Measurements from ENCODE around the gene MFAP3L.
"Not testable (repeated sequence)": the region's sequence is repeated elsewhere in the genome, so short reads cannot be mapped to it uniquely, and the experiment has no call there.

Gene MFAP3L

DNA sequence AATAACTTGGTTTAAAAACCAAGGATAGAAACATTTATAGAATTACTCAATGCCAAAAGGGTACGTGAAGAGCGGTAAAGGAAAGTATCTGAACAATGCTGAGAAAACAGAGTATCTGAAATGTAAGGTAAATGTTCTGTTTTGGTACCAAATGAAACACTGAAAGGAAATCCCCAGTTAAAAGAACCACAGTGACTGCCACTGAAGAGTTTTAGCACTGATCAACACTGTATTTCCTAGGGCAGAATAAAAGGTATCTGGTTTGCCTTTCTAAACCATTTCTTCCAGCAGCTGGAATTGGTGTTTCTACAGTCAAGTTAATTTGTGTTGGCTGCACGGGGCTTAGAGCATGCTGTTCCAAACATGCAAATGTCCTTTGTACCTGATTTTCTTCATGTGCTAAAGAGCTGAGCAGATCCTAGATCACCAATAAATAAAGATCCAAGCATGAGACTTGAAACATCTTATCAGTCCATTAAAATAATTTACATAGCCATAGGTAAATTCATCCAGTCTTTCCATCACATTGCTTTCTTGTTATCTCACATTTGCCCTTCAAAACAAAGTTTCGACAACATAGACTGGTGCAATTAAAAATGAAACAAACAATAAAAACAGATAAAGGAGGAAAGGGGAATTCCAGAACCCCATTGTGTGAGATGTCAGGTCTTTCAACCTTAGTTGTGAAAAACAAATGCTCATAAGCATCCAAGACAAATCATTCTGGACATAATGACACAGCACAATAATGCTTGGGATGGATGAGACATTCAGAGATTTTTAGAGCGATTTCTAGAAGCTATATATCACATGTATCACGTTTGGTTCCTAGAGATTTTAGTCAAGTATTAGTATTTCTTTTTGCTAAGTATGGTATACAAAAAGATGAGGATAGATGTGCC lies 38.6 kb downstream of the MFAP3L start:
- no peak for DNase-seq (ENCODE audit: low read depth, low spot score)

DNA sequence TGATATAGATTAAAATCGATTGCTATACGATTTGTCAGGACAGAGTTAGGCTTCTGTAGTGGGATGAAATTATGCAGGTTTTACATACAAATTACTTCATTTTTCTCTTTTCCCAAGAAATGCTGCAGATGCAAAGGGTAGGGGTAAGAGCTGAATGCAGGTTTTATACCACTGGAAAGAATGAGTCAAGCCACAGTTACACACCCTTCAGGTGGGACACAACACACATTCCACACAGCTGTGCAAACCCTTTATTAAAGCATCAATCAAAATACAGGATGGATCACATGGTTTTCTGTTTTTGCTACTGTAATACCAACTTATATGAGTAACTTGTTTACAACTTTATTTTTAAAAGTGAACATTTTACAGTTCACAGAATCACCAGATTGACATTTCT lies 39.8 kb downstream of the MFAP3L start:
- DNase-seq (ENCODE audit: low read depth, low spot score): no peak

DNA sequence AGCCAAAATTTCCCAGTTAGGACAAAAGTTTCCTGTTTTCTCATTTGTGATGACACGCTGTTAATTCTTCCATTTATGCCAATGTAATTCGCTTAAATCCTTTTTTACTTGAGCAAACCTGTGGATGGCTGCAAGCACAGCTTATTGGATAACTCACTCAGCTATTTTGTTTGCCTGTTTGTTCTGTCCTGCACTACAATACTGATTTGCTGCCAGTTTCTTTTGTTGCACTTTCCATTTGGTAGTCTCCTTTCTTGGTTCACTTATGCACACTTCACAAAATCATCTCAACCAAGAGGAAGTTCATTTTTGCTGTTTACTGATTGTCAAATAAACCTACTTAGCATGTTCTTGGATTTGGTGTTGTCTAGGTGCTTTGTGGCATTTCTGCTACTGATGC lies 40.3 kb downstream of the MFAP3L start:
- DNase-seq (ENCODE audit: low read depth, low spot score): no peak

DNA sequence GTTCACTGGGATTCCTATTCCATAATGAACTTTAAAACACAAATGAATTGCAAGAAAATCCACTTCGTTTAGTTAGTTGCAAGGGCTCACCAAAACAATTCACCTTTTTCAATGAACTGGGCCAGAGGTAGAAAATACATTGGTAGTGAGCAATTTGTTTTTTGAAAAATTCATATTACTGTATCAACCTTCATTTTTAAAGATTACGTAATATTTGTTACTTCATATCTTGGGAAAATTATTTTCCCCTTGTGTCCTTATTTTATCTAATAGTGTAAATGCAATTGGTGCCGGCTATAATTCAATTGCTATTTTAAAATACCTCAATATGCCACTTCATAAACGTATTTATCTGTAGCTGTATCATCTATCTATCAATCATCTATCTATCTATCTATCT lies 41.5 kb downstream of the MFAP3L start:
- no peak for DNase-seq (ENCODE audit: low read depth, low spot score)

DNA sequence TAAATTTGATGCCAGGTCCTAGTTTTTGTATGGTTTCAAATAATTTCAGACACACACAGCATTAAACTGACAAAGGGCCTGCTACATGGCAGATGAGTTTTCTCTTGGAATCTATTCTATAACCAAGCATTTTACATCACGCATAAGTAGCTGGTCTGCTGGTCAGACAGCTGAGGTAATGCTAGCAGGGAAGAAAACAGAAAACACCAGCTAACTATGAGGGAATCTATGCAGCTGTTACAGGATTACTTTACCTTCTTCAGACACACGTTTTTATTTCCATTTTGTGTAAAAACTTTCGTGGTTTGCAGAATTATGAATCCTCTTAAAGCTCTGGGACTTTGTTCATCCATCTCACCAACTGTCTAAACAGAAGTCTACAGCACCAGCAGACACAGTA lies 42.0 kb downstream of the MFAP3L start:
- no peak for DNase-seq (ENCODE audit: low read depth, low spot score)

DNA sequence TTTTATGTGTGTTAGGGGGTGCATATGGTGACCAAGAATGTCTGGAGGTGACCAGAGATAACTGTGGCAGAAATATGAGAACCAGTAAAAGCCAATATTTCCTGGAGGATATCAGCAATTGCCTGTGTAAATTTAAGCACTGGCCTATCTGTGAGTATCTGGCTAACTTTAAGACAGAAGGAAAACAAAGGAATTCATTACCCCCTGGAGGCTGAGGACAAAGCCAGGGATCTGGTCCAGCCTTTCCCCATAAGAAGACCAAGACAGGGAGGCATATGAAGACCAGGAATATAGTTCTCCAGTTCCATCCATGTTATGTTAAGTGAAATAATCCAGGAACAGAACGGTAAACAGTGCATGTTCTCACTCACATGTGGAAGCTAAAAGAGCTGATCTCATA lies 49.2 kb downstream of the MFAP3L start:
- no peak for DNase-seq (ENCODE audit: low read depth, low spot score)

DNA sequence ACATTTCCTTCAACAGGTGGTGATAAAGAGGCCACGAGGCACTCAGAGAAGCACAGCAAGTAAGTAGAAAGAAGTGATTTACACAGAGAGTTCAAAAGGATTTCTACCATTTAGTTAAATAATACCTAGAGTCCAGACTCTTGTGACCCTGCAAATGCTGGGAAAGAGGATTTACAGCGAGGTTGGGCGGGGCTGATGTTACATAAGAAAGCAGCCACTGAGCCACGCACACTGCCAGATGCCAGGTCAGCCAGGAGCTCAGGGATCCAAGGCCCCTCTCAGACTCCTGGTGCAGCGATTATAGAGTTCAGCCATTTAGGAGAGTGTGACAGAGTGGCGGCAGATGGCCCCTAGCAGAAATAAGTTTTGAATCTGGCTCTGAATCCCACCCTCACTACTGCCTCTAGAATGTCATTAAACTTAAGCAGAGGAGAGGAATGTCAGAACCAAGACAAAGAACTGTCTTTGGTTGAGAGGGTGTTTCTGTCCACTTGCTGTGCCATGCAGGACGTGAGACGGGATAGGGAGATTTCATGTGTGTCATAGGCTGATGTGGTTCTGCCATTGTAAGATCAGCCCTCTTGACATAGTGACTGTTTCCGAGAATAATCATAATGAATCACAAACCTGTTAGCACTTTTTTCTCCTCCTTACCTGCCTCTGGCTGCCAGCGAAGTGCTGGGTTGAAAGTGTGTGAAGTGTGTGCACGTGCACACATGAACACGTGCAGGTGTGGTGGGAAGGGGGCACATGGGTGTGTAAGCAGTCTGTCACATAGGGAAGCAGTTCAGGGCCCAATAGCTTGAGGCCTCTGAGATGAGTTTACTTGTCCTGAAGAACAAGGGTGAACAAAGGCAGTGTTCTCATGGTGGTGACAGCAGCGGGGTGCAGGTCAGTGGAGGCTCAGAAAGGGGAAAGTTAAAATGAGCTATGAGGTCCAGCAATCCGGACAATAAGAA lies 50.1 kb downstream of the MFAP3L start:
- no peak for DNase-seq (ENCODE audit: low read depth, low spot score)

DNA sequence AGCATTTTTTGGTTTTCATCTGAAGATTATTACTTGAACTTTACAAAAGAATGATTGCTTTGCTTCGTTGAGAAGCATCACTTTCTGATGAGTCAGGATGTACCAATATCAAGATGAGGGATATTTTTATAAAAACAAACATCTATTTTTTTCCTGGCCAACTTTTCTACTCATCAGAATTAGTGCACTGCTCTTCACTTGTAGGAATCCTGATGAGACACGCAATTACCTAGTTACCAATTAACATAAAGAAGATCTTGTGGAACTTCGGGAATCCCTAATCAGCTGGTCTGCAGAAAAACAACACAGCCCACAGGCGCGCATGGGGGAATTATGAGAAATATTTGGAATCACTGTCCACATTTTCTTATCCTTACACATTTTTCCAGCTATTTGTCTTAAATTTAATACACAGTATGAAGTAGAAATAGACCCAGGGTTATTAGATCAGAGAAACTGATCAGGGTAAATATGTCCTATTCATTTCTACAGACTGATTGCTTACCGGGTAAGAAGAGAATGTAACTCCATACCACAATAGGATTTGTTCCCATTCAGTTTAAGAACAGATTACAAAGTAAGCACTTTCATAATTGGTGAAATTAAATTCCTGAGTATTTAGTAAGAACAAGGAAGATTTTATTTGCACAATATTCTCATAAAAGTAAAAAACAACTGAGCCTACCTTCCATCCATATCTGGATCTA lies 50.9 kb downstream of the MFAP3L start:
- no peak for DNase-seq (ENCODE audit: low read depth, low spot score)

DNA sequence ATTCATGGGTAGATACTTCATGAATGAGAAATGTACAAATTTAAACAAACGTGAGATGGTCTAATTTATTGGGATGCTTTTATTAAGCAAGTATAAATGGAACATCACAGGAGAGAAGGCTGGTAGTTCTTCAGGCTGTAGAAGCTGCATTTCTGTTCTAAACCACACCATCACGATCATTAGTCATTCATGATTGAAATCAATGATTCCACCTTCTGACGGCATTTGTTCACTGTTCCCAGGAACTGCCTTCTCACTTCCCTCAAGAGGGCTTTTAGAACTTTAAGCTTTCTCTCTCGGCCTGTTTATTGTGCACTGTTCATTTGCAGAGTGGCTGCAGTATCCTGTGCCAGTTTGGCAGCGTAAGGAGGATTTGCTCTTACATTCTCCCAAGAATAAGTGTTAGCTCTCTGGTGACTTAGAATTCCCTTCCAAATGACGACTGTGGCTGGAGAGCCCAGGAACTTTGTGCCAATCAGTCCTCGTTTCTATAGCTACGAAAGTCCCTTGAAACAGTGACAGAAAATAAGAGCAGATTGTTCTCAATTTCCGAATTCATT lies 54.7 kb downstream of the MFAP3L start:
- no peak for DNase-seq (ENCODE audit: low read depth, low spot score)

DNA sequence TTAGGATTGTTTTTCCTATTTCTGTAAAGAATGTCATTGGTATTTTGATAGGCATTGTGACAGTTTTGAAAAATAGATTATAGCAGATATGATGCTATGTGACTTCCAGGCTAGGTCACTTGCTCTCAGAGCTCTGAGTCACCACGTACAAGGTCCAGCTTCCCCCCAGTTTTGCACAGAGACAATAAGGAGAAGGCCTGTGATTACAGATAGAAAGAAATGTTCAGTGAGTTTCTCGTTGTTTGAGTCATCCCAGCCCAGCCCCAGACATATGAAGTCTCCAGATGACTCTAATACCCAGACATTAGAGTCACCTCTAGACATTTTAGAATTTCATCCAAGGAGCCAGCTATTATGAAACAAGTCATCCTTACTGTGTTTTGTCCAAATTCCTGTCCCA lies 57.2 kb downstream of the MFAP3L start:
- DNase-seq (ENCODE audit: low read depth, low spot score): no peak

DNA sequence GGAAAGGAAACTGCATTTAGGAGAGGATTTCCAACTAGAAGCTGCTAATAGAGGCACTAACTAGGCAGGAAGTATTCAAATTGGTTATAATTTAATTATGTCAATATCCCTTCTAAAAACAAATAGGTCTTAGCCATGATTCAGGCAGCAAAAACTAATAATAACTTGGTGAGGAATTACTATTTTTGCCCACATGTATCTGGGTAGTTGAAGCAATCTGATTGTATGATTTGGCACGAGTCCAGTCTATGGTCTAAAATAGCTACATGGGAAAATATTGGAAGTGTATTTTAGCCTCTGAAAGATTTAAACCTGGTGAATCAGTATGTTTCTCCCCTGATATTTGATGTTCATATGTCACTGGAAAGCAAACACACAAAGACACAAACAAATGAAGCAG lies 62.2 kb downstream of the MFAP3L start:
- no peak for DNase-seq (ENCODE audit: low read depth, low spot score)

DNA sequence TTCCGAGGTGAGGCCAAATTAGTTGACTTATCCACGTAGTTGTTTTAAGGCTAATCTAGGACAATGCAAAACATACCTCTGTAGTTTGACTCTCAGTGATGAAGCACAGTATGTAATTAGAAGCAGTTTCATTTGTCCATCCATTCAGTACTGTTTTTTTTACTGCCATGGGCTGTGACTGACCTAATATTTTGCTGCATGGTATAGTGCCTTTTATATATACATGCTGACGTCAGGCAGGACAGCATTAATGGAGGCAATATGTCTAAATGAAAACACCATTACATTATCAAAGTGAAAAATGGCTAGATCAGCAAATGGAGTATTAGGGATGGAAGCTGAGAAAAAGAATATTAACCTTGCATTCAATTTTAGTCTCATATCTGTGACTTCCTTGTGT lies 66.9 kb downstream of the MFAP3L start:
- no peak for DNase-seq (ENCODE audit: low read depth, low spot score)

DNA sequence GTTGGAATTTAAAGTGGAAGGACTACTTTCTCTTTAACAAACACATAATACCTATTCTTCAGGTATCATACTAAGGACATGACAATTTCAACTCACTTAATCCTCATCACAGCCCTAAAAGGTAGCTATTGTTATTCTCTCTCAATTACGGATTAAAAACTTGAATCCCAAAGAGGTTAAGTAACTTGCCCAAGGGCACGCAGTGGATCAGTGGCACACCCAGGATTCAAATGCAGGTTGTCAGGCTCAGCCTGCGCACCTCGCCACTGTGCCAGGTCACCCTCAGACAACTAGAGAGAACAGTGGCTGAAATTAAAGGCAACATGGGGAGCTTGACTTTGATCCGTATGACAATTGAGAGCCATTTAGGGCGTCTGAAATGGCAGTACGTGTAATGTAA lies 67.6 kb downstream of the MFAP3L start:
- no peak for DNase-seq (ENCODE audit: low read depth, low spot score)

DNA sequence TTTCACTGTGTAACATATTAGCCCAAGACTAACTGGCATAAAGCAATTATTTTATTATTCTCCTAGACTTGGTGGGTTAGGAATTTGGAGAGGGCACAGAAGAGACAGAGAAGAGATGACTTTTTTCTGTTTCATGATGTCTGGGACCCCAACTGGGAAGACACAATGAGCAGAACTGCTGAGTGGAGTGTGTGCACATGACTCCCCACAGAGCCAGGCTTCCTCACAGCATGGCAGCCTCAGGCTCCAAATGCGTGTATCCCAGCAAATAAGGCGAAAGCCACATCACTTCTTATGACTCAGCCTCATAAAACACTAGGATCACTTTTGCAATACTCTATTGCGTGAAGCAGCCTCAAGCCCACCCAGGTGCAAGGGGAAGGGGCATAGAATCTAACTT lies 68.4 kb downstream of the MFAP3L start:
- DNase-seq (ENCODE audit: low read depth, low spot score): no peak

DNA sequence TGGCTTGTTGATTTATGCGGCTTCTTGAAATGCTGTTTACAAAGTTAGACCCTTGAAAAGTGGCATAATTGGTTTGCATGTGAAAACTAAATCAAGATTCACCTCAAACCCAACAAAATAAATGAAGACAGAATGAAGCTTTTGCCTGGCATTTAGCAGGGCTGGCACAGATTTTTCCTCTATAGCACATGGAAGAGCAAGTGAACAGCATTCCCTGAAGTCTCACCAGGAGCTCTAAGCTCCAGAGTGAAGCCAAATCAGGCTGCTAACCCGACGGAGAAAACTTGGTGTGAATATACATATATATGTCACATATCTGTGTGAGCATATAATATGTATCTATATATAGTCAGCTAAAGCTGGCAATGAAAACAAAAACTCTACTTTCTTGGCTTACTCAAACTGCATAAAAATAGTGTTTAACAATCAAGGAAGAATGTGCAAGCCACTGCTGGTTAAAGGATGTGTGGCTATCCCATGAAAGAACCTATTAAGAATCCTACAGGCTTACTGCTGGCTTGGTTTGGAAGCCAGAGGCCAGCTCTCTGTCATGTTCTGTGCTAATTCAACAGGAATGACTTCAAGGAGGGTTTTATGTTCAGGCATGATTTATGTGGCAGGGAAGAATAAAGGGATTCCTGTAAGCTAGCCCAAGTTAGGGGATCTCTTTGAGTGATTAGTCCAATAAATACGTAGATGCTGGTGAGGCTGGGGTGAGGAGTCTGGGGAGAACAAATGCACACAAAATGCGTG lies 69.9 kb downstream of the MFAP3L start:
- DNase-seq (ENCODE audit: low read depth, low spot score): no peak

DNA sequence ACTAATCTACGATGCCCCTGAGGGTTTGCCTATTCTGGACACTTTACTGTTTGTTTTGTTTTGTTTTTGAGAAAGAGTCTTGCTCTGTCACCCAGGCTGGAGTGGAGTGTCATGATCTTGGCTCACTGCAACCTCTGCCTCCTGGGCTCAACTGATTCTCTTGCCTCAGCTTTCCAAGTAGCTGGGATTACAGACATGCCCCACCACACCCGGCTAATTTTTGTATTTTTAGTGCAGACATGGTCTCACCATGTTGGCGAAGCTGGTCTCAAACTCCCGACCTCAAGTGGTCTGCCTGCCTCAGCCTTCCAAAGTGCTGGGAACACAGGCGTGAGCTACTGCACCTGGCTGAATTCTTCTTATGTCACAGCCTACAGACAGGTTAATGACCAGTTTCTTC lies 70.7 kb downstream of the MFAP3L start:
- no peak for DNase-seq (ENCODE audit: low read depth, low spot score)

DNA sequence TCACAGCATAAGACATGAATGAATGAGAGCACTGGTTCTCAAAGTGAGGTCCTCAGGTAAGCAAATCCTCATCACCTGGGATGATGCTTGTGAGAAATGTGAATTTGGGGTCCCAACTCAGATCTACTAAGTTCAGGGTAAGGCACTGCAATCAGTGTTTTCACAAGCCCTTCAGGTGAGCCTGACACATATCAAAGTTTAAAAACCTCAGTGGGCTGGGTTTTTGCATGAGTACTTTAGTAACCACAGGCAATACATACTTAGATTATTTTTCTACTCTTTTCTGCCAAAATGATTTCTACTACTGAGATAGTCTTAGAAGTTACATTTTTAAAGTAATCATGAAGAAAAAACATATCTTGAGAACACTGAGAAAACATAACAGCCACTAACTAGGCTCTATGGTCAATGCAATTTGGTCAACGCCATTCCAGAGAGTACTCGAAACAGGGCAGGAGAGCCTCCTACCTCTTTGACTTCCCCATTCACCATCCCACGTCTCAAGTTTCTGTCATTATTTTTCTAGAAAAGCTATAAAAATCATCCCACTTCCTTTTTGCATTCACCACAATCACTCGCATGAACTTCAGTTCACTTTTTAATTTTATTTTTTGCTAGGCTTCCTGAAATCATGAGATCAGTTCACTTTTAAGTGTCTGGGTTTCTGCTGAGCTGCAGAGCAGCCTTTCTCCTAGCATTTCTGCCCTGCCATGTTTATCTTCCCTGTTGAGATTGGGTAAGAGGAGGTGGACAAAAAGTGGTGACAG lies 73.8 kb downstream of the MFAP3L start:
- no peak for DNase-seq (ENCODE audit: low read depth, low spot score)

DNA sequence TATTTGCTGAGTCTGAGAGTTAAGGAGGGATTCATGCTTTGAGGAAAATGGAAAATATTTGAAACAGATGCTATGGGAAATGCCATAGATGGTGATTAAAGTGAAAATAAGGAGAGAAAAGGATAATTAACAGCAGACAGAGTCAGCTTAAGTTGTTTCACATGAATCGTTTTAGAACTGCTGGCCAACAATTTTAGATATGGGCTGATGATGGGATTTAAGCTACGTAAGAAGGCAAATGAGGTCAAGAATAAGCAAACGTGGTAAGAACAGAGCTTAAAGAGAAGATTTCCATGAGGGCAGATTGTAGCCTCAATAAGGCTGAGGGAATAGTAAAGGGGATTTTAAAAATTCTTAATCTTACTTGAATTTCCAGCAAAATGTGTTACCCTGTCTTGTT lies 77.9 kb downstream of the MFAP3L start:
- no peak for DNase-seq (ENCODE audit: low read depth, low spot score)

DNA sequence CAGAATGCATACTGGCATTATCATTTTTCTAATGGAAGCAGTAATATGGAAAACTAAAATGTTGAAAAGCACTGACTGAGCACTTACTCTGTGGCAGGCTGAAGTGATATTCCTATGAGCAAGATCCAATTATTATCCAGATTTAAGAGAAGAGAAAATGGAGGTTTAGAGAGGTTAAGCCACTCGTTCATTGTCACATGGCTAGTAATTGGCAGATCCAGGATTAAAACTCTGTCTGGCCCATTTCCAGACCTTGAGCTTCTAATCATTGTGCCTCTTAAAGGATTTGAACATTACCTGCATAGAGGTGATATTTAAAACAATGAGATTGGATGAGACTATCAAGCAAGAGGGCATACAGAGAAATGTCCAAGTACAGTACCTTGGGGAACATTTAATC lies 80.6 kb downstream of the MFAP3L start:
- no peak for DNase-seq (ENCODE audit: low read depth, low spot score)

DNA sequence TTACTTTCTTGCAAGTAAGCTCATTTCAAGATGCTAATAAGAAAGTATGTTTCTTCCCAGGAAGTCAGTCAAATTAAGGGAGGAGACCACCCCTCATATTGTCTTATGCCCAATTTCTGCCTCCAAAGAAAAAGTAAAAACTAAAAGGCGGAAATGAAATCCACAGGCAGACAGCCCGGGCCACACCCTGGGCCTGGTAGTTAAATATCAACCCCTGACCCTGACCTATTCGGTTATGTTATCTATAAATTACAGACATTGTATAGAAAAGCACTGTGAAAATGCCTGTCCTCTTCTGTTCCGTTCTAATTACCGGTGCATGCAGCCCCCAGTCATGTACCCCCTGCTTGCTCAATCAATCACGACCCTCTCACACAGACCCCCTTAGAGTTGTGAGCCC lies 82.6 kb downstream of the MFAP3L start:
- not testable (repeated sequence) for DNase-seq (ENCODE audit: low read depth, low spot score)

All from smooth muscle cell of the brain vasculature (primary cell).